ENCODE data around the gene PTGES. TPM values are rescaled to one million over a fixed set of nuclear protein-coding genes. Genes with fewer than 3 reads are reported as not detected.

The PTGES gene
- total and polyA plus RNA-seq, 2 donors (not counting 1 experiment from before 2014, with no cell fraction given): 9.6 to 13.3 TPM

GRCh38 chr9:129770741-129771140, 17.9 kb upstream of the PTGES start:
- no peak overlapping the region for H3K4me2 ChIP-seq (ENCODE audit: extremely low read depth, insufficient read depth, low read length)
- no peak overlapping the region for H3K27ac ChIP-seq (ENCODE audit: insufficient read depth, low read length)
- no peak overlapping the region for H2AFZ ChIP-seq (ENCODE audit: low read length)
- no peak overlapping the region for H3K4me3 ChIP-seq (replicated peaks in 1 of 4; ENCODE audit: control extremely low read depth in 1 of 4, insufficient read depth in 1 of 4, low read depth in 3 of 4, low read length in 4 of 4)
- no peak for TF ChIP-seq EZH2 (IDR thresholded peaks at IDR 0.05; ENCODE audit: low read length, missing control alignments)
- TF ChIP-seq CTCF (conservative IDR thresholded peaks at IDR 0.05 in 1 of 2, IDR thresholded peaks at IDR 0.05 in 1 of 2; ENCODE audit: low read depth in 1 of 2, low read length in 2 of 2): no peak
- H3K9me3 ChIP-seq (ENCODE audit: control insufficient read depth, insufficient read depth, low read depth, low read length): no peaks in the 10 kb centered on the region
- H3K9ac ChIP-seq (ENCODE audit: insufficient read depth, low read length): no peak overlapping the region
- no peaks in the 10 kb centered on the region for H4K20me1 ChIP-seq (ENCODE audit: control insufficient read depth, extremely low read depth, insufficient read depth, low read length)
- peaks cover 8% of the 10 kb centered on the region for H3K4me1 ChIP-seq (ENCODE audit: control insufficient read depth, extremely low read depth, insufficient read depth, low read length)
- H3K36me3 ChIP-seq (ENCODE audit: control insufficient read depth, insufficient read depth, low read length): no peaks in the 10 kb centered on the region
- H3K79me2 ChIP-seq (ENCODE audit: control insufficient read depth, insufficient read depth, low read length): no peaks in the 10 kb centered on the region
- DNase-seq (ENCODE audit: low read depth in 2 of 2): no peak
- no peaks in the 10 kb centered on the region for H3K27me3 ChIP-seq (ENCODE audit: control insufficient read depth, insufficient read depth, low read length)

GRCh38 chr9:129769669-129770068, 16.8 kb upstream of the PTGES start:
- DNase-seq (ENCODE audit: low read depth in 2 of 2): no peak
- H3K27ac ChIP-seq (ENCODE audit: insufficient read depth, low read length): no peak overlapping the region
- H3K9me3 ChIP-seq (ENCODE audit: control insufficient read depth, insufficient read depth, low read depth, low read length): no peaks in the 10 kb centered on the region
- no peaks in the 10 kb centered on the region for H3K36me3 ChIP-seq (ENCODE audit: control insufficient read depth, insufficient read depth, low read length)
- H3K79me2 ChIP-seq (ENCODE audit: control insufficient read depth, insufficient read depth, low read length): no peaks in the 10 kb centered on the region
- no peaks in the 10 kb centered on the region for H3K27me3 ChIP-seq (ENCODE audit: control insufficient read depth, insufficient read depth, low read length)
- H3K4me2 ChIP-seq (ENCODE audit: extremely low read depth, insufficient read depth, low read length): no peak overlapping the region
- no peak overlapping the region for H3K4me3 ChIP-seq (replicated peaks in 1 of 4; ENCODE audit: control extremely low read depth in 1 of 4, insufficient read depth in 1 of 4, low read depth in 3 of 4, low read length in 4 of 4)
- no peaks in the 10 kb centered on the region for H4K20me1 ChIP-seq (ENCODE audit: control insufficient read depth, extremely low read depth, insufficient read depth, low read length)
- H3K4me1 ChIP-seq (ENCODE audit: control insufficient read depth, extremely low read depth, insufficient read depth, low read length): peaks cover 8% of the 10 kb centered on the region
- no peak overlapping the region for H2AFZ ChIP-seq (ENCODE audit: low read length)
- TF ChIP-seq EZH2 (IDR thresholded peaks at IDR 0.05; ENCODE audit: low read length, missing control alignments): no peak
- no peak for TF ChIP-seq CTCF (conservative IDR thresholded peaks at IDR 0.05 in 1 of 2, IDR thresholded peaks at IDR 0.05 in 1 of 2; ENCODE audit: low read depth in 1 of 2, low read length in 2 of 2)
- no peak overlapping the region for H3K9ac ChIP-seq (ENCODE audit: insufficient read depth, low read length)

- no peak for TF ChIP-seq EZH2 (IDR thresholded peaks at IDR 0.05; ENCODE audit: low read length, missing control alignments)
- TF ChIP-seq CTCF (conservative IDR thresholded peaks at IDR 0.05 in 1 of 2, IDR thresholded peaks at IDR 0.05 in 1 of 2; ENCODE audit: low read depth in 1 of 2, low read length in 2 of 2): no peak
- Histone ChIP-seq H3K9ac (ENCODE audit: insufficient read depth, low read length) (no peak overlapping the region), H2AFZ (ENCODE audit: low read length) (no peak overlapping the region), H3K4me2 (ENCODE audit: extremely low read depth, insufficient read depth, low read length) (no peak overlapping the region), H3K27ac (ENCODE audit: insufficient read depth, low read length) (no peak overlapping the region), H3K9me3 (ENCODE audit: control insufficient read depth, insufficient read depth, low read depth, low read length) (no peaks in the 10 kb centered on the region), H3K36me3 (ENCODE audit: control insufficient read depth, insufficient read depth, low read length) (no peaks in the 10 kb centered on the region), H3K27me3 (ENCODE audit: control insufficient read depth, insufficient read depth, low read length) (no peaks in the 10 kb centered on the region), H3K4me1 (ENCODE audit: control insufficient read depth, extremely low read depth, insufficient read depth, low read length) (peaks cover 6% of the 10 kb centered on the region), H4K20me1 (ENCODE audit: control insufficient read depth, extremely low read depth, insufficient read depth, low read length) (no peaks in the 10 kb centered on the region), H3K4me3 (replicated peaks in 1 of 4; ENCODE audit: control extremely low read depth in 1 of 4, insufficient read depth in 1 of 4, low read depth in 3 of 4, low read length in 4 of 4) (no peak overlapping the region), H3K79me2 (ENCODE audit: control insufficient read depth, insufficient read depth, low read length) (no peaks in the 10 kb centered on the region)
- DNase-seq (ENCODE audit: low read depth in 2 of 2): no peak
These were observed 15.6 kb upstream of the PTGES start for GRCh38 chr9:129768486-129768885.

All from fibroblast of lung (primary cell).